Stimulated activated CD4-positive, alpha-beta T cell treated with anti-CD3 and anti-CD28 coated beads, TNF-alpha, amount 100 ng/mL, for 4 hours (primary cell): ENCODE measurements around the gene KATNA1.
A peak's percentile ranks its signal among the peaks of the same experiment; 100 is the strongest.

Source experiments
- DNase-seq, 3 experiments: peaks; one replicate each; pipeline ENCODE4 v3.0.0-alpha.2; 2020; ENCODE audit warnings: low read depth in 3 of 3

The KATNA1 gene

GRCh38 chr6:149608381-149608982 lies 40.0 kb downstream of the KATNA1 start:
- DNase-seq, result no peak

GRCh38 chr6:149600508-149600907 lies 48.0 kb downstream of the KATNA1 start:
- DNase-seq, result no peak

DNA sequence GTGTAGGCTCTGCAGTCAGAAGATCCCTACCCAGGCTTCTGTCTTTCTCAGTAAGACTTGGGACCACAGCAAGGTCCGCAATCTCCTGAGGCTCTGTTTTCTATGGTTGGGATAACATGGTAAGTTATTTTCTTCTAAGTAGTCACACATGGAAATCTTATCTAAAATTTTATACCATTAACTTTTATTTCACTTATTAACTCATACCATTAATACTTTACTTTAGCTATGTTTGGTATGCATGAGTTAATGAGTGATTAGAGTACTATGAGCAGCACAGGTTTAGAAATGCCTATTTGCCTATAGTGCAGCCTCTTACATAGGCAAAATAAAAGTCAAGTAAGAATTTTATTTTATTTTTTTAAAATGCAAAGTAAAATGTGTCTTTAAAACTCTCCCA lies 55.1 kb downstream of the KATNA1 start:
- DNase-seq, result no peak

DNA sequence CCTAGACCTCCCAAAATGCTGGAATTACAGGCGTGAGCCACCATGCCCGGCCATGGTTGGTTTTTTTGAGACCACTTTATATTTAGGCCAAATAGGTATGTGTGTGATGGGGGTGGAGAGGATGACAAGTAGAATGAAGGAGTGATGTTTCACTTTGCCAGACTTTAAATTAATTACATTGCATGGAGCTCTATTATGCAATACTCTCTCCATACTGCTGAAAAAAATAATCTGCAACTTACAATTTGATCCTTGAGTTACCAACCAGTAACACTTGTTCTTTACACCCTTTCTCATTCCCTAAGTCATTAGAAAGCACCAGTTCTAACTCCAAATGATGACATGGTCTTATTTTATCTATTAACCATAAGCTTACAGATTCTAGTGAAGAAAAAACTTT lies 55.5 kb downstream of the KATNA1 start:
- DNase-seq, result no peak

DNA sequence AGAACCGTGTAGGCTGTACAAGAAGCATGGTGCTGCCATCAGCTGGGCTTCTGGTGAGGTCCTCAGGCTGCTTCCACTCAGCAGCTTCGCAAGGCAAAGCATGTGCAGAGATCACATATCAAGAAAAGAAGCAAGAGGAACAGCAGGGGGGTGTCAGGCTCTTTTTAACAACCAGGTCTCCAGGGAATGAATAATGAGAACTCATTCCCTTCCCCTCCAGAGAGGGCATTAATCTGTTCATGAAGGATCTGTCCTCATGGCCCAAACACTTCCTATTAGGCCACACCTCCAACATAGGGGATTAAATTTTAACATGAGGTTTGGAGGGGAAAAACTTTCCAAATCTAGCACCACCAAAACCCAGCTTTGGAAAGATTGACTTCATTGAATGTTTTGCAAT lies 62.4 kb downstream of the KATNA1 start:
- no peak for DNase-seq

DNA sequence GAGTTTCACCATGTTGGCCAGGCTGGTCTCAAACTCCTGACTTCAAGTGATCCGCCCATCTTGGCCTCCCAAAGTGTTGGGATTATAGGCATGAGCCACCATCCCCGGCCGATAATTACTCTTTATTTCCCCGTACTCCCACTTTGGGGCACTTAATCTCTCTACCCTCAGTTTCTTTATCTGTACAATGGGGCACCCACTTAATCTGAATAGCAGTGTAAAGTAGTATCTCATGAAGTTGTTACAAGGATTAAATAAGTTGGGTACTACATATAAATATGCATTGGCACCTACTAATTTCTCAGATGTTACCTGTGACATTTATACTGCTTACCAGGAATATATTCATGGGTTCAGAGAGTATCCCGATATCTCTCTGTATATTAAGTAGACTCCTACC lies 67.2 kb downstream of the KATNA1 start:
- no peak for DNase-seq

GRCh38 chr6:149580880-149581279 lies 67.6 kb downstream of the KATNA1 start:
- no peak for DNase-seq

DNA sequence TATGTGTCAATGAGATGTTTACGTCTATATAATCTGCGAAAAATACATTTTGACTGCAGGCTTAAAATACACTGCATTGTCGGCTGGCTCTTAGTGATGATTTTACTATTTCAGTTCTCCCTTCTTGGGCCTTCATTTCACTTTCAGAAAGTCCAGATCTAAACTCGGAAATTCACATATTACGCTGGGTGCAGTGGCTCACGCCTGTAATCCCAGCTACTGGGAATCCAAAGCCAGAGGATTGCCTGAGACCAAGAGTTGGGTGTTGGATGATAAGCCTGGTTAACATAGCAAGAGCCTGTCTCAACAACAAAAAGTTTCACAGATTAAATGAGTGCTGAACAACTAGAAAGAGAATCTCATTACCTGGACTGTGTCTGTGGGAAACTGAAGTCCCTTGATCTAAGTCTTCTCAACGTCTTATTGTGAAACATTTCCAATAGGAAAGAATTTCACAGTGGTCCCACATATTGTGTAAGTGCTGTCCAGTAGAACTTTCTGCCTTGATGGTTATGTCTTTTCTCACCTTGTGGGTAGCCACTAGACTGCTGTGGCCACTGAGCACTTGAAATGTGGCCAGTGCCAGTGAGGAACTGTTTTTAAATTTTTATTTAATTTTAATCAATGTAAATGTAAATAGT lies 80.4 kb downstream of the KATNA1 start:
- DNase-seq, result no peak

- DNase-seq, result no peak
Observed at GRCh38 chr6:149567194-149567586, 81.3 kb downstream of the KATNA1 start.

DNA sequence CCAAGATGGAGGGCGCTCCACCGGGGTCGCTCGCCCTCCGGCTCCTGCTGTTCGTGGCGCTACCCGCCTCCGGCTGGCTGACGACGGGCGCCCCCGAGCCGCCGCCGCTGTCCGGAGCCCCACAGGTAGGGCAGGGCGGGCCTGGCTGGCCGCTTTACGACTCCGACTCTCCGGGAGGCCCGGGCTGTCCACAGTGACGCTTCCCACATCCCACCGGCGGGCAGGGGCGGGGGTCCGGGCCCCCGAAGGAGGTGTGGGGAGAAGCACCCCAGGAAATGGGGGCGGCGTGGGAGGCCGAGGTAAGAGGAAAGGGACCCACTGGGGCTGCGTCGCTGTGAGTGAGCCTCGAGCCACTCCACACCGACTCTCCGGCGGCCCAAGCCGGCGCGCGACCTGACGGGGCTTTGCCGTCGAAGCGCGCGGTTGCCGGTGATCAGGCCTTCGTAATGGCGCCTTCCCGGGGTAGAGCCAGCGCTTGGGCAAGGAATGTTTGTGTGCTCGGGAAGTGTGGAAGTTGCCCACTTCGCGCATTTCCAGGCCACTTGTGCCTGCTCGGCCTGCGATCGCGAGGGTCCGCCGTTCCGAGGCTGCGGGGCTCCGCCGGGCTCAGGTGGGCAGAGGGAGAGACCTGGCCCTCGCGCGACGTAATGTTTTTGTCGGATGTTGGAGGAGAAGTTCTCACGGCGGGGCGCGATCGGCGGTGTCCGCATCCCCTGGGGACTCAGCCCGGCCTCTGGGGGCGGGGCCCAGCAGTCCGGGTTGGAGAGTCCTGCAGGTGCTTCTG lies 81.9 kb downstream of the KATNA1 start:
- DNase-seq, result peak; percentile 21 to 54 (median 41)

DNA sequence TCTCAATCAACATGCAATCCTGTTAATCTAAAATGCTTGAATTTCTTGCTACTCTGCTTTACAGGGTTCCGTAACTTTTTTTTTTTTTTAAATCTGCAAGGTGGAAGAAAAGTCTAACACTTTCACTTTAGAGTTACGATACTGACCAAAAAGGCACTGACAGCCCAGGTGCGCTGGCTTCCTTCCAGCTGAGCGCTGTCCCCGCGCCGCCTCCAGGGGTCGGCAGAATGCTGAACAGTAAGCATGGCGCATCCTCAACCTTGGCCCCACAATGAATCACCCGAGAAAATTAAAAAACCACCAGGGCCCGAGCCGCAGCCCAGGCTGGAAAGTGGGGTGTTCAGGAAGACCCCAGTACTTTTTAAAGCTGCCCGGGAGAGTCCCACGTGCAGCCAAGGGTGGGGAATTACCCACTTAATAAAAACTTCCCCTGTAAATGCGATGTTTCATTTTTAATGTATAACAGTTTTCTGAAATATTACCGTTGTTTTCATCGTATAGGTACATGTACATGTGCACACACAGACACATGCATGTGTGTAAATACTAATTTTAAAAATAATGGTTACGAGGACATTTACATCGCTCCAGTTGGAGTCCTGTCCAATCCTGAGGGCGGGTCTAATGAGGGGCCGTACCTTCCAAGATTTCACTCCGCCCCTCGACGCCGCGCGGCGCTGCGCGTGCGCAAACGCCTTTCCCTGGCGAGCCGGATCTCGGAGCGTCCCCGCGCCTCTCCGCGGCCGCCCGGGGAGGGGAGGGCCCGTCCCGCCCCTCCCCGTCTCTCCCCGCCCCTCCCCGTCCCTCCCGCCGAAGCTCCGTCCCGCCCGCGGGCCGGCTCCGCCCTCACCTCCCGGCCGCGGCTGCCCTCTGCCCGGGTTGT lies 82.7 kb downstream of the KATNA1 start, which contains the start of gene GINM1:
TSS of gene GINM1 (plus strand) at position 849 of the 883 bp plus-strand sequence. CDS start 40 bp downstream, outside the sequence.
- peak; percentile 90 to 93 (median 92) for DNase-seq

- DNase-seq, result no peak
Observed at GRCh38 chr6:149563928-149564325, 84.6 kb downstream of the KATNA1 start.

- DNase-seq, result no peak
Observed at GRCh38 chr6:149563203-149563927, 85.1 kb downstream of the KATNA1 start.

- DNase-seq, result no peak
Observed at GRCh38 chr6:149560736-149561135, 87.8 kb downstream of the KATNA1 start.

GRCh38 chr6:149559389-149559788 lies 89.1 kb downstream of the KATNA1 start:
- no peak for DNase-seq

DNA sequence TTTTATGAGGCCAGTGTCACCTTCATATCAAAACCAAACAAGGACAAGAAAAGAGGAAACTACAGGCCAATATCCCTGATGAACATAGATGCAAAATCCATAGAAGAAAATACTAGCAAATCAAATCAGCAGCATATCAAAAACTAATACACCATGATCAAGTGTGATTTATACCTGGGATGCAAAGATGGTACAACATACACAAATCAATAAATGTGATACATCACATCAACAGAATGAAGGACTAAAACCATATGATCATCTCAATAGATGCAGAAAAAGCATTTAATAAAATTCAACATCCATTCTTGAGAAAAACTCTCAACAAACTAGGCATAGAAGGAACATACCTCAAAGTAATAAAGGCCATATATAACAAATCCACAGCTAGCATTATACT lies 90.5 kb downstream of the KATNA1 start:
- no peak for DNase-seq

GRCh38 chr6:149551920-149552319 lies 96.6 kb downstream of the KATNA1 start:
- DNase-seq, result no peak

DNA sequence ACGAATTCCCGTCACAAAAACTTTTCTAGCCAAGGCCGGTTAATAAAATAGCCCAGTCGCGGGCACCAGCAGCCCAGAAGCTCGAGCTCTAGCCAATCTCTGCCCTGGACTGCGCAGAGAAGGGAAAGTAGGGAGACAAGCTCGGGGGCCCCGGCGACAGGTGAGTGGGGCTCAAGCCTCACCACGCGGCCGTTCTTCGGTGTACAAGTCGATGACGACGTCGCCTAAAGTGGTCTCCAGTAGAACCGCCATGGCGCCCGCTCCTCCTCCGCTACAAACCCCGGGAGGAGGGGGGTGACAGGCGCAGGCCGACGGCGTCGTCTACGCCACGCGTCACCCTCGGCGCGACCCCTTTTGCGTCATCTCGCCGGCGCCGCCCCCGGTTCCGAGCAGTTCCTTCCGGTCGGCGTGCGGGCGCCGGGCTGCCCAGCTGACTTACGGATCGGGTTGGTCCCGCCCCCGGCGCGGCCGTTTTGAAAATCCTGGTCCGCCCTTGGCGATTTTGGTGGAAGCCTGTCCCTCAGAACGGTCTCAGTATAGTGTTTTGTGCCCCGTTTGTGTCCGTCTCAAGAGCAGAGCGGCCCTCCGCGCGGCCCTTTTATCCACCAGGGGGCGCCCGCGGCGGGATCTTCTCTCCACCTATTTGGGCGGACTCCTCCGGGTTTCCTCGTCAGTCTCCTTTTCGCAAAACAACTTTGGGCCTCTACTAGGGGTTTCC lies 102.6 kb downstream of the KATNA1 start, which contains the start of gene PPIL4:
TSS of gene PPIL4 (minus strand) at position 290 of the 718 bp plus-strand sequence. CDS start at position 252, 38 bp downstream.
- DNase-seq, result peak; percentile 91 to 95 (median 92)

- peak; percentile 18 to 41 (median 38) for DNase-seq
Observed at GRCh38 chr6:149545258-149545753, 103.2 kb downstream of the KATNA1 start.
